ENCODE measurements around the gene SYT1. TPM values are rescaled to one million over a fixed set of nuclear protein-coding genes. Genes with fewer than 3 reads are reported as not detected.

The SYT1 gene
- total and polyA plus RNA-seq, 2 of the 8 experiments (the other 6 are each of a cell fraction or from before 2014, with no cell fraction given): 11.0 to 34.6 TPM

- H4K5ac ChIP-seq (ENCODE audit: insufficient read length, low read depth, low read length): no peak overlapping the region
- H2BK15ac ChIP-seq (ENCODE audit: low read length): no peak overlapping the region
- no peaks in the 10 kb centered on the region for H3K79me2 ChIP-seq (ENCODE audit: control insufficient read depth in 1 of 2, insufficient read depth in 2 of 2, low read length in 2 of 2)
- H3K23ac ChIP-seq (ENCODE audit: insufficient read length): no peak overlapping the region
- H2AFZ ChIP-seq (ENCODE audit: low read length): no peak overlapping the region
- ChIA-PET CTCF (ENCODE audit: partially characterized antibody) (no interaction called here), POLR2A (ENCODE audit: partially characterized antibody) (no interaction called here)
- no peaks in the 10 kb centered on the region for H3K4me1 ChIP-seq (replicated peaks in 1 of 4; ENCODE audit: control insufficient read depth in 3 of 4, insufficient read depth in 4 of 4, low read length in 3 of 4)
- no peak overlapping the region for H3K14ac ChIP-seq (ENCODE audit: insufficient read length)
- H4K20me1 ChIP-seq (replicated peaks in 1 of 2; ENCODE audit: control insufficient read depth in 1 of 2, insufficient read depth in 2 of 2, low read length in 2 of 2): no peaks in the 10 kb centered on the region
- no peak overlapping the region for H3K27ac ChIP-seq (ENCODE audit: low read depth, low read length)
- H3K9me3 ChIP-seq (ENCODE audit: insufficient read depth in 2 of 2, low read depth in 1 of 2, low read length in 1 of 2): no peaks in the 10 kb centered on the region
- H3K18ac ChIP-seq (ENCODE audit: extremely low read depth, low read length): no peak overlapping the region
- H3K23me2 ChIP-seq (ENCODE audit: low read depth, low read length): no peaks in the 10 kb centered on the region
- H2BK120ac ChIP-seq (replicated peaks; ENCODE audit: low read depth, low read length): no peak overlapping the region
- H3K36me3 ChIP-seq (ENCODE audit: control insufficient read depth in 2 of 4, insufficient read depth in 4 of 4, low read length in 3 of 4): peaks cover 0 to 17% (median 5%) of the 10 kb centered on the region in 4 experiments; a peak in 4 of 8 replicates
- H3K4me2 ChIP-seq (ENCODE audit: insufficient read depth in 1 of 2, low read depth in 2 of 2, low read length in 2 of 2): no peak overlapping the region
- no peak overlapping the region for H2AK5ac ChIP-seq (ENCODE audit: low read depth, low read length)
- H3K27me3 ChIP-seq (replicated peaks in 1 of 4; ENCODE audit: control insufficient read depth in 3 of 4, extremely low read depth in 1 of 4, insufficient read depth in 3 of 4, low read length in 3 of 4): no peaks in the 10 kb centered on the region
- TF ChIP-seq KDM5A (IDR thresholded peaks at IDR 0.05; ENCODE audit: low read length) (no peak), EZH2 (IDR thresholded peaks at IDR 0.05; ENCODE audit: low read depth, low read length, severe bottlenecking) (no peak), RBBP5 (IDR thresholded peaks at IDR 0.05; ENCODE audit: borderline replicate concordance, low read depth, low read length) (no peak), NRF1 (IDR thresholded peaks at IDR 0.05; ENCODE audit: low read depth, low read length) (no peak), BCL11A (IDR thresholded peaks at IDR 0.05; ENCODE audit: low read depth in 2 of 2, low read length in 2 of 2) (no peak), SIN3A (conservative IDR thresholded peaks at IDR 0.05 in 1 of 2, IDR thresholded peaks at IDR 0.05 in 1 of 2; ENCODE audit: low read depth in 1 of 2, low read length in 2 of 2) (no peak), POLR2AphosphoS5 (IDR thresholded peaks at IDR 0.05; ENCODE audit: low read depth, low read length) (no peak)
- H2BK5ac ChIP-seq (ENCODE audit: low read depth, low read length): no peak overlapping the region
- no peak overlapping the region for H4K91ac ChIP-seq (replicated peaks; ENCODE audit: insufficient read length, low read length)
- FAIRE-seq (no peak), DNase-seq (ENCODE audit: low read depth in 1 of 2, low spot score in 2 of 2) (no peak)
- H3K9ac ChIP-seq (replicated peaks in 1 of 4; ENCODE audit: extremely low read depth in 1 of 4, low read depth in 3 of 4, low read length in 3 of 4): no peak overlapping the region
- H3K79me1 ChIP-seq (ENCODE audit: low read depth, low read length): no peaks in the 10 kb centered on the region
- no peak overlapping the region for H2BK12ac ChIP-seq (ENCODE audit: low read depth, low read length)
- no peak overlapping the region for H4K8ac ChIP-seq (ENCODE audit: extremely low read depth, insufficient read depth, low read length)
- H3K56ac ChIP-seq (replicated peaks; ENCODE audit: insufficient read length, low read depth, low read length): no peak overlapping the region
- H2BK20ac ChIP-seq (ENCODE audit: low read length): no peak overlapping the region
- H3K4ac ChIP-seq (replicated peaks; ENCODE audit: insufficient read length, low read depth, low read length): no peak overlapping the region
- H3K4me3 ChIP-seq (ENCODE audit: extremely low read depth in 1 of 4, insufficient read depth in 2 of 4, low read depth in 3 of 4, low read length in 4 of 4): no peak overlapping the region
Measured at GRCh38 chr12:79298506-79298905, 433.9 kb downstream of the SYT1 start.

Data from H1 (cell line).